Adipocyte (in vitro differentiated cells): Measurements from ENCODE around the gene AKR1C2.
"Not testable (repeated sequence)": the region's sequence is repeated elsewhere in the genome, so short reads cannot be mapped to it uniquely, and the experiment has no call there.

Source experiments
- DNase-seq: peaks from one replicate; pipeline ENCODE4 v3.0.0-alpha.2; 2015; ENCODE audit warnings: low read depth
- H3K27me3 ChIP-seq: replicated peaks from 2 replicates; pipeline ENCODE4 v1.7.0; 2013; ENCODE audit warnings: mild to moderate bottlenecking, low read length, moderate library complexity; ENCODE audit not compliant: control insufficient read depth, insufficient read depth
- H3K36me3 ChIP-seq: 2 replicates; pipeline ENCODE4 v1.7.0; 2013; ENCODE audit warnings: low read length, mild to moderate bottlenecking, moderate library complexity; ENCODE audit not compliant: control insufficient read depth, insufficient read depth, severe bottlenecking
- H3K4me1 ChIP-seq: 2 replicates; pipeline ENCODE4 v1.7.0; 2013; ENCODE audit warnings: mild to moderate bottlenecking, low read length, moderate library complexity; ENCODE audit not compliant: control insufficient read depth, insufficient read depth
- H3K4me3 ChIP-seq: 2 replicates; pipeline ENCODE4 v1.7.0; 2013; ENCODE audit warnings: mild to moderate bottlenecking, low read length, moderate library complexity
- H3K9ac ChIP-seq: 2 replicates; pipeline ENCODE4 v1.7.0; 2013; ENCODE audit warnings: mild to moderate bottlenecking, low read length, moderate library complexity
- H3K9me3 ChIP-seq: 2 replicates; pipeline ENCODE4 v1.7.0; 2013; ENCODE audit warnings: mild to moderate bottlenecking, low read length, moderate library complexity; ENCODE audit not compliant: control insufficient read depth

The AKR1C2 gene

GRCh38 chr10:5010043-5010442, 6.4 kb upstream of the AKR1C2 start:
- H3K4me1 ChIP-seq = not testable (repeated sequence)

GRCh38 chr10:5008857-5009548, 5.3 kb upstream of the AKR1C2 start:
- H3K9ac ChIP-seq, H3K4me1 ChIP-seq, H3K4me3 ChIP-seq, H3K36me3 ChIP-seq, H3K27me3 ChIP-seq, H3K9me3 ChIP-seq: not testable (repeated sequence)
- DNase-seq = peak; percentile 42

More at GRCh38 chr10:5010043-5010442, 6.4 kb upstream of the AKR1C2 start:
- not testable (repeated sequence) for H3K27me3 ChIP-seq, DNase-seq, H3K9me3 ChIP-seq, H3K4me3 ChIP-seq, H3K36me3 ChIP-seq, H3K9ac ChIP-seq

- H3K9ac ChIP-seq, H3K9me3 ChIP-seq, DNase-seq, H3K27me3 ChIP-seq, H3K4me3 ChIP-seq, H3K4me1 ChIP-seq: not testable (repeated sequence)
- peaks cover 22% of the 10 kb centered on the region for H3K36me3 ChIP-seq
Observed at GRCh38 chr10:5004501-5004900, 844 bp upstream of the AKR1C2 start.

- not testable (repeated sequence) for H3K4me1 ChIP-seq, H3K27me3 ChIP-seq, DNase-seq, H3K9me3 ChIP-seq, H3K9ac ChIP-seq, H3K4me3 ChIP-seq
- peaks cover 27% of the 10 kb centered on the region for H3K36me3 ChIP-seq
Observed at GRCh38 chr10:5004030-5004385, 351 bp upstream of the AKR1C2 start.

GRCh38 chr10:5002013-5002727, 1.5 kb downstream of the AKR1C2 start:
- H3K4me3 ChIP-seq = peak overlapping the region; percentile 93
- peak overlapping the region; percentile 94 for H3K9ac ChIP-seq
- DNase-seq = no peak
- H3K4me1 ChIP-seq = peaks cover 11% of the 10 kb centered on the region
- H3K27me3 ChIP-seq = no peaks in the 10 kb centered on the region
- peaks cover 44% of the 10 kb centered on the region for H3K36me3 ChIP-seq
- no peaks in the 10 kb centered on the region for H3K9me3 ChIP-seq

- Histone ChIP-seq H3K9me3 (no peaks in the 10 kb centered on the region), H3K9ac (peak overlapping the region; percentile 2), H3K4me3 (no peak overlapping the region), H3K27me3 (no peaks in the 10 kb centered on the region), H3K4me1 (peaks cover 13% of the 10 kb centered on the region), H3K36me3 (peaks cover 62% of the 10 kb centered on the region)
- no peak for DNase-seq
Observed at GRCh38 chr10:4998671-4999070, 5.0 kb downstream of the AKR1C2 start.

GRCh38 chr10:4994260-4994659, 9.4 kb downstream of the AKR1C2 start:
- not testable (repeated sequence) for H3K27me3 ChIP-seq, H3K9me3 ChIP-seq, H3K4me3 ChIP-seq, DNase-seq, H3K4me1 ChIP-seq, H3K9ac ChIP-seq
- H3K36me3 ChIP-seq = peaks cover 75% of the 10 kb centered on the region

GRCh38 chr10:4992564-4992963, 11.1 kb downstream of the AKR1C2 start:
- not testable (repeated sequence) for H3K9me3 ChIP-seq, H3K9ac ChIP-seq, H3K4me3 ChIP-seq, H3K4me1 ChIP-seq, H3K27me3 ChIP-seq, DNase-seq
- H3K36me3 ChIP-seq = peaks cover 71% of the 10 kb centered on the region

- not testable (repeated sequence) for H3K4me1 ChIP-seq, DNase-seq, H3K9me3 ChIP-seq, H3K9ac ChIP-seq, H3K4me3 ChIP-seq, H3K27me3 ChIP-seq
- peaks cover 68% of the 10 kb centered on the region for H3K36me3 ChIP-seq
Observed at GRCh38 chr10:4991463-4991862, 12.2 kb downstream of the AKR1C2 start.

GRCh38 chr10:4990217-4990616, 13.4 kb downstream of the AKR1C2 start:
- H3K9me3 ChIP-seq = no peaks in the 10 kb centered on the region
- no peak for DNase-seq
- peaks cover 3% of the 10 kb centered on the region for H3K4me1 ChIP-seq
- H3K27me3 ChIP-seq = no peaks in the 10 kb centered on the region
- peaks cover 64% of the 10 kb centered on the region for H3K36me3 ChIP-seq
- no peak overlapping the region for H3K9ac ChIP-seq
- no peak overlapping the region for H3K4me3 ChIP-seq

GRCh38 chr10:4988000-4988641, 15.5 kb downstream of the AKR1C2 start:
- not testable (repeated sequence) for DNase-seq, H3K9me3 ChIP-seq, H3K9ac ChIP-seq, H3K4me3 ChIP-seq, H3K4me1 ChIP-seq, H3K27me3 ChIP-seq
- peaks cover 50% of the 10 kb centered on the region for H3K36me3 ChIP-seq
